Stimulated activated CD8-positive, alpha-beta memory T cell treated with anti-CD3 and anti-CD28 coated beads, Interleukin-7, amount 100 ng/mL, for 48 hours (primary cell): ENCODE data around the gene KRT31.
"Not testable (repeated sequence)": the region's sequence is repeated elsewhere in the genome, so short reads cannot be mapped to it uniquely, and the experiment has no call there.

Experiments used
- DNase-seq, 2 donors: peaks; one replicate each; pipeline ENCODE4 v3.0.0-alpha.2; 2020; ENCODE audit warnings: low read depth in 1 of 2; ENCODE audit errors: extremely low read depth in 1 of 2

Gene KRT31

DNA sequence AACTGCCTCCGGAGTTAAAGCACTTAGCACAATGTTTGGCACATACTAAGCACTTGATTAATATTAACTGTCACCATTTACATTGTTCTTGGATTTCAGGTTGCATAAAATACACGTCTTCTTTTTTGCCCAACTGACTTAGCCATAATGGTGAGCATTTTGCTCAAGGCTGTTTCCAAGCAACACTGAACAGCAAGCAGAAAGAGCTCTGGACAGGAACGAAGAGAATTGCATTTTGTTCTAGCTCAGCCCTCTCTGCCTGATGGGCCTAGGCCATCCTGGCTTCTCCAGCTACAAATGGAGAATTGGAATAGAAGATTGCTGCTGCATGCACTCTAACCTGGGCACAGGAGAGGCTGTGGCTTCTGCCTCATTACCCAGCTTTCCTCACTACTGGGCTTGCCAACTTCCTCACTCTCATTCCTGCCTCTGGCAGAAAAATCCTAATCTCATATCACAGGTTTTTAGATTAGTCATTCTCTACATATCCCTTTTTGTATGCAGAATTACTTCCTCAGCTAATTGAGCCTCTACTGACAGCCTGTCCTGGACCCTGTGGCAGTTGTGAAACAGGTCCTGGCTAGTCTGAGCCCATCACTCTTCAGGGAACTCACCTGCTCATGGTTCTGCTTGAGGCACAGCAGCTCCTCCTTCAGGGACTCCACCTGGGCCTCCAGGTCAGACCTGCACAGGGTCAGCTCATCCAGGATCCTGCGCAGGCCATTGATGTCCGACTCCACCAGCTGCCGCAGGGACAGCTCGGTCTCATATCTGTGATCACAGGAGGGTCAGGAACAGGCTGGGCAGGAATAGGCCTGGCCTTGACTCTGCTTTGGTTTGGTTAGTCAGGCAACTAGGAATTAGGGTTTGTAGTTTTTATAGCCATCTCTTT, 49.3 kb downstream of the KRT31 start:
- no peak for DNase-seq

DNA sequence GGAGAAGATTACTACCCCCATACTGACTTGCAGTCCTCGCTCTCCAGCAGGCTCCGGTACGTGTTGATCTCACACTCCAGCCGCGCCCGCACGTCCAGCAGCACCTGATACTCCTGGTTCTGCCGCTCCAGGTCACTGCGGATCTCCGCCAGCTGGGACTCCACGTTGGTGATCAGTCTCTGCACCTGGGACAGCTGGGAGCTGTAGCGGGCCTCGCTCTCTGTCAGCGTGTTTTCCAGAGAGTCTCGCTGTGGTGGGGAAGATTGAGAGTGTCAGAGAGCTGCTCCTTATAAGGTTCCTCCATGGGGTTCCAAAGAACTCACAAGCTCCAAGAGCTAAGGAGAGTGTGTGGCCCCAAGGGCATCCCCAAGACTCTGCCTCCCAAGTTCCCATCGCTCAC, 51.0 kb downstream of the KRT31 start:
- not testable (repeated sequence) for DNase-seq

DNA sequence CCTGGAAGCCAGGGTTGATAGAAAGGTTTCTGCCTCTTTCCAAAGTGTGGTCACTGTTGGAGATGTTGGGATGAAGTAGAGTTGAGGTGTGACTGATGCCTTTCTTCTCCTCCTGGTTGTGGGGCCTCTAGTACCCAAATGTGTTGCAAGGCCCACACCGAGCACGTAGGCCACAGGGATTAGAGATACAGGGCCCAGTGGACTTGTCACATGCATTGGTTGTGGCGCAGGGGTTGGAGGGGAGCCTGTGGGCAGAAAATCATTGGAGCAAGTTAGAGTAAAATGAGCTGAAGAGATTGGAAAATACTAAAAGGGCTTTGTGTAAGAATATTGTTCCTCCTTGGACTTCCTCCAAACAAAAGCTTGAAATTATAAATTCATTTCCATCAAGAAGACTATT, 51.4 kb downstream of the KRT31 start:
- no peak for DNase-seq
